Smooth muscle cell (in vitro differentiated cells): ENCODE measurements around the gene GPHA2. TPM values are rescaled to one million over a fixed set of nuclear protein-coding genes. Genes with fewer than 3 reads are reported as not detected.

Source experiments
- DNase-seq: peaks from one replicate; lab custom pipeline; 2025; ENCODE audit not compliant: unreplicated experiment; lab: John Stamatoyannopoulos, UW
- H2AFZ ChIP-seq: fragments of 200-600 bp; sonication (generic); 2 replicates; pipeline ENCODE4 v1.6.0; 2016; ENCODE audit warnings: antibody characterized with exemption, low read depth, mild to moderate bottlenecking
- H3F3A ChIP-seq: fragments of 200-600 bp; sonication (generic); 2 replicates; pipeline ENCODE4 v1.6.0; 2017; ENCODE audit warnings: antibody characterized with exemption, low read depth
- H3K27ac ChIP-seq: fragments of 200-600 bp; sonication (generic); 2 replicates; pipeline ENCODE4 v1.5.1; 2016; ENCODE audit warnings: low read depth, mild to moderate bottlenecking
- H3K27me3 ChIP-seq: fragments of 200-600 bp; sonication (generic); 2 replicates; pipeline ENCODE4 v1.6.1; 2016; ENCODE audit warnings: low read depth, mild to moderate bottlenecking
- H3K36me3 ChIP-seq: fragments of 200-600 bp; sonication (generic); 2 replicates; pipeline ENCODE4 v1.5.1; 2016; ENCODE audit warnings: low read depth
- H3K4me1 ChIP-seq: fragments of 200-600 bp; sonication (generic); 2 replicates; pipeline ENCODE4 v1.5.1; 2016; ENCODE audit warnings: low read depth
- H3K4me2 ChIP-seq: fragments of 200-600 bp; sonication (generic); 2 replicates; pipeline ENCODE4 v1.6.0; 2016; ENCODE audit warnings: mild to moderate bottlenecking
- H3K4me3 ChIP-seq: fragments of 200-600 bp; sonication (generic); 2 replicates; pipeline ENCODE4 v1.5.1; 2016; ENCODE audit warnings: mild to moderate bottlenecking
- H3K79me2 ChIP-seq: fragments of 200-600 bp; sonication (generic); 2 replicates; pipeline ENCODE4 v1.6.0; 2016; ENCODE audit warnings: low read depth, mild to moderate bottlenecking
- H3K9ac ChIP-seq: fragments of 200-600 bp; sonication (generic); 2 replicates; pipeline ENCODE4 v1.6.0; 2016; ENCODE audit warnings: low read depth
- H3K9me3 ChIP-seq: fragments of 200-600 bp; sonication (generic); replicated peaks from 2 replicates; pipeline ENCODE4 v1.5.1; 2016; ENCODE audit warnings: low read depth
- H4K20me1 ChIP-seq: fragments of 200-600 bp; sonication (generic); 2 replicates; pipeline ENCODE4 v1.6.0; 2016; ENCODE audit warnings: low read depth
- WGBS: methylation state at CpG from one replicate; pipeline ENCODE4 v1.1.7; 2016; ENCODE audit warnings: low lambda C conversion rate; 5-methylcytosine and 5-hydroxymethylcytosine counted together
- polyA plus RNA-seq: library from polyadenylated mRNA; unstranded; fragments of >200 nt; fragmentation: Nextera tagmentation; extraction: Ambion mirVana; gene quantifications from 2 replicates; pipeline ENCODE4 v1.2.1, GENCODE V29; 2016
- total RNA-seq: library from RNA; depleted of rRNA; stranded (reverse); fragments of >200 nt; gene quantifications from 2 replicates; pipeline ENCODE4 v1.2.3, GENCODE V29; 2014
- TF ChIP-seq, protein P1 (sequence below): fragments of 200-600 bp; sonication (generic); IDR thresholded peaks from 2 replicates; pipeline ENCODE4 v1.5.1; 2017; ENCODE audit warnings: borderline replicate concordance, mild to moderate bottlenecking, antibody characterized with exemption; ENCODE audit not compliant: insufficient read depth, poor library complexity, severe bottlenecking

The GPHA2 gene
- total and polyA plus RNA-seq, 2 experiments from 2014 or later = 0.40 TPM; not detected in 1

DNA sequence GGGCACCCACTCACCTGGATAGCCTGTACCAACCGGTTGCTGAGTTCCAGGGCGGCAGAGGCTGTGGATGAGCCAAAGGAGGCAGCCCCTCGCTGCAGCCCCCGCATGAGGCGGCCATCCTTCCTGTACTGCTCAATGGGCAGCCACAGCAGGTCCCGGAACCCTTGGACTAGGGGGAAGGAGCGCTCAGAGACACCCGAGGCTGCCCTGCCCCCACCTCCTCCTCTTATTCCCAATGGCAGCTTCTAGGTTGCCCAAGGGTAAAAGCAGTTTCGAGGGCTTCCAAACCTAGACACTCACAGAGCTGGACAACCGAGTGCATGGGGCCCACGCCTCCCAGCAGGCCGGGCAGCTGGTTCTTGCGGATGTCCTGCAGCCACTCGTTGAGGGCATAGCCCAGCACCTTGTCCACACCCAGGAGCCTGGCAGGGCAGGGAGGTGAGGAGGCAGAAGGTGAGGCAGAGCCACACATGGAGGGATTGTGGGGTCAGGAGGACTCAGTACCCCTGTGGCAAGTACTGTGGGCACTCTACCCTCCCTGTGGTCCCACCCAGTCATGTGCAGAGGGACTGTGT lies 39.2 kb downstream of the GPHA2 start:
- Histone ChIP-seq H3K36me3 (no peaks in the 10 kb centered on the region), H3K4me3 (no peak overlapping the region), H3K9ac (no peak overlapping the region), H3K4me1 (no peaks in the 10 kb centered on the region), H3K4me2 (no peak overlapping the region), H3K79me2 (no peaks in the 10 kb centered on the region), H3K27ac (no peak overlapping the region), H3K27me3 (no peaks in the 10 kb centered on the region), H2AFZ (no peak overlapping the region), H3F3A (no peaks in the 10 kb centered on the region), H3K9me3 (no peaks in the 10 kb centered on the region), H4K20me1 (no peaks in the 10 kb centered on the region)
- DNase-seq = no peak
- 95% methylated on average over 13 of the region's 14 CpGs for WGBS
- TF ChIP-seq, protein P1, sequence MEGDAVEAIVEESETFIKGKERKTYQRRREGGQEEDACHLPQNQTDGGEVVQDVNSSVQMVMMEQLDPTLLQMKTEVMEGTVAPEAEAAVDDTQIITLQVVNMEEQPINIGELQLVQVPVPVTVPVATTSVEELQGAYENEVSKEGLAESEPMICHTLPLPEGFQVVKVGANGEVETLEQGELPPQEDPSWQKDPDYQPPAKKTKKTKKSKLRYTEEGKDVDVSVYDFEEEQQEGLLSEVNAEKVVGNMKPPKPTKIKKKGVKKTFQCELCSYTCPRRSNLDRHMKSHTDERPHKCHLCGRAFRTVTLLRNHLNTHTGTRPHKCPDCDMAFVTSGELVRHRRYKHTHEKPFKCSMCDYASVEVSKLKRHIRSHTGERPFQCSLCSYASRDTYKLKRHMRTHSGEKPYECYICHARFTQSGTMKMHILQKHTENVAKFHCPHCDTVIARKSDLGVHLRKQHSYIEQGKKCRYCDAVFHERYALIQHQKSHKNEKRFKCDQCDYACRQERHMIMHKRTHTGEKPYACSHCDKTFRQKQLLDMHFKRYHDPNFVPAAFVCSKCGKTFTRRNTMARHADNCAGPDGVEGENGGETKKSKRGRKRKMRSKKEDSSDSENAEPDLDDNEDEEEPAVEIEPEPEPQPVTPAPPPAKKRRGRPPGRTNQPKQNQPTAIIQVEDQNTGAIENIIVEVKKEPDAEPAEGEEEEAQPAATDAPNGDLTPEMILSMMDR = no peak

DNA sequence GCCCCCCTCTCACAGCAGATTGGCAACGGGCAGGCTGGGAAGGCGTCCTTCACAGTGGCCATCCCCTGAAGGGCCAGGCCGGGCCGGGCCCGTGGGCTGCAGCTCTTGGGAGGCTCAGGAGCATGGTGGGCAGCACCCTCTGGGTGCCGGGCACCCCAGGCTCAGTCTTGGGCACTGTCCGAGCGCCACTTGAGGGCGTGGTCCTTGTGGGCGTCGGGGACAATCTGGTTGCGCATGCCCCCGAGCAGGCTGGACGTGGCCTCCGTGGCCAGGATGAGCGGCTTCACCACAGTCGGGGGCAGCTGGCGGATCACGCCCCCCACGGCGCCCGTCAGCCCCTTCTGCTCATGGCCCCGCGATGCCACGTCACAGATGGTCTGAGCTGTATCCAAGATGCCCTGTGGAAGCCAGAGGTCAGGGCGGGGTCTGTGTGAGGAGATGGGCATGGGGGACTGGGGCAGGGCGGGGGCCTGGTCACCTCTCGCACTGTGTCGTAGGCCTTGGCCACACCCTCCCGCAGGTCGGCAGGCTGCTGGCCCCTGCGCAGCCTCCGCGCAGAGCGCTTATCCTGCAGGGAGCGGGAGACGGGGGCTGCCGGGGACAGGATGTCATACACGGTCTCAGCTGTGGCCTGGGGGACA lies 40.8 kb downstream of the GPHA2 start:
- no peaks in the 10 kb centered on the region for H3K4me1 ChIP-seq
- H3K79me2 ChIP-seq = no peaks in the 10 kb centered on the region
- no peaks in the 10 kb centered on the region for H3K27me3 ChIP-seq
- H3K4me3 ChIP-seq = no peak overlapping the region
- no peak overlapping the region for H3K27ac ChIP-seq
- WGBS = 95% methylated on average over 32 of the region's 39 CpGs
- H3K4me2 ChIP-seq = no peak overlapping the region
- no peaks in the 10 kb centered on the region for H3F3A ChIP-seq
- no peaks in the 10 kb centered on the region for H3K9me3 ChIP-seq
- no peak for DNase-seq
- no peak overlapping the region for H3K9ac ChIP-seq
- H4K20me1 ChIP-seq = no peaks in the 10 kb centered on the region
- H3K36me3 ChIP-seq = no peaks in the 10 kb centered on the region
- H2AFZ ChIP-seq = no peak overlapping the region
- TF ChIP-seq, protein P1 = no peak

DNA sequence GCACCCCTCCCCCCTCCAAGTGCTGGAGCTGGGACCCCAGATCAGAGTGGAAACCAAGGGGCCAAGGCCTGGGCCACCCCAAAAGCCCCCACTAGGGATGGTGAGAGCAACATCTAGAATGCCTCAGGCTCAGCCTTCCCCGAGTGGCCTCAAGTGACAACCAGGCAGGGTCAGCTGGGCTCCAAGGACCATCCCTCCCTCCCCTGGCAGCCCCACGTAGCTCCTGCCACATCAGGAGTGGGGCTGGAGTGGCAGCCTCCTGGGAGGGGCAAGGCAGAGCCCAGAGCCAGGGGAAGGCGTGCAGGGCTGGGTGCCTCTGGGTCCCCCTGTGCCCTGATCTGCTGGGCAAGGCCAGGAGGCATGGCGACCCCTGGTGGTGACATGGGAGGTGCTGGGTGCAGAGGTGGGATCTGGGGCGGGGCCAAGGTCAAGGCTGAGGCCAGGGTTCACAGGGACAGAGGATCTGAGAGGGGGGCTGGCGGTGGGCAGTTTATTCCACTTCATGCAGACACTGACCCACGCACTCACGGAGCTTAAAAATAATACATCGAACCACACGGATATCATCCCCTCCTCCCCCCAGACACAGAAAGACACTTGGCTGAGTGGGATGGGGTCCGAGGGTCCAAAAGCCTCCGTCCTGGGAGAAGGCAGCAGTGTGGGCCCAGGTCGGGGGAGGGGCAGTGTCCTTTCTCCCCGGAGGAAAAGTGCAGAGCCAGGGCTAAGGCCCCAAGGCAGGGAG lies 41.5 kb downstream of the GPHA2 start:
- Histone ChIP-seq H3K4me1 (no peaks in the 10 kb centered on the region), H3K9me3 (no peaks in the 10 kb centered on the region), H3K9ac (no peak overlapping the region), H3K36me3 (no peaks in the 10 kb centered on the region), H3K27ac (no peak overlapping the region), H3K79me2 (no peaks in the 10 kb centered on the region), H3K4me2 (no peak overlapping the region), H4K20me1 (no peaks in the 10 kb centered on the region), H3F3A (no peaks in the 10 kb centered on the region), H2AFZ (no peak overlapping the region), H3K4me3 (no peak overlapping the region), H3K27me3 (no peaks in the 10 kb centered on the region)
- peak; percentile 66 for DNase-seq
- TF ChIP-seq, protein P1 = peak; percentile 85
- 32% methylated on average over 14 of the region's 14 CpGs for WGBS
